Upper lobe of right lung (tissue), 1 donor: Measurements from ENCODE around the gene GRHPR. TPM values are rescaled to one million over a fixed set of nuclear protein-coding genes. Genes with fewer than 3 reads are reported as not detected.

ENCODE experiments used
- ATAC-seq: fragments of 200-7000 bp; cut with Tn5 transposase; one replicate; pipeline ENCODE4 v1.9.1; 2020; ENCODE audit warnings: mild to moderate bottlenecking, moderate library complexity
- DNase-seq: peaks from one replicate; pipeline ENCODE4 v3.0.0-alpha.2; 2020
- H3K27ac ChIP-seq: fragments of 200-600 bp; one replicate; pipeline ENCODE4 v1.8.0; 2022
- H3K27me3 ChIP-seq: fragments of 200-600 bp; one replicate; pipeline ENCODE4 v1.8.0; 2022; ENCODE audit warnings: mild to moderate bottlenecking
- H3K36me3 ChIP-seq: fragments of 200-600 bp; one replicate; pipeline ENCODE4 v1.8.0; 2022
- H3K4me1 ChIP-seq: fragments of 200-600 bp; one replicate; pipeline ENCODE4 v1.8.0; 2022
- H3K4me3 ChIP-seq: fragments of 200-600 bp; one replicate; pipeline ENCODE4 v1.8.0; 2022; ENCODE audit warnings: mild to moderate bottlenecking
- H3K9me3 ChIP-seq: fragments of 200-600 bp; one replicate; pipeline ENCODE4 v1.8.0; 2022
- intact Hi-C: fragments of 100-400 bp; cut with DNase I; formaldehyde crosslinking; loops from one replicate; pipeline ENCODE4 v1.11.0; 2022
- total RNA-seq: library from RNA; stranded (reverse); fragmentation: NEBNext Ultra II Directional; extraction: Animal tissue kit (Norgen Biotek cat#: 25700); gene quantifications from one replicate; pipeline ENCODE4 v1.2.1, GENCODE V29; 2021
- TF ChIP-seq, protein P1 (sequence below): fragments of 200-600 bp; IDR thresholded peaks from one replicate; pipeline ENCODE4 v1.8.0; 2022; ENCODE audit warnings: antibody characterized with exemption
- donor health status: DM: no; HTN: yes; CAD: no; lungs with severe emphysema.

The GRHPR gene
- total RNA-seq, 1 donor from 2014 or later: 65.0 TPM

DNA sequence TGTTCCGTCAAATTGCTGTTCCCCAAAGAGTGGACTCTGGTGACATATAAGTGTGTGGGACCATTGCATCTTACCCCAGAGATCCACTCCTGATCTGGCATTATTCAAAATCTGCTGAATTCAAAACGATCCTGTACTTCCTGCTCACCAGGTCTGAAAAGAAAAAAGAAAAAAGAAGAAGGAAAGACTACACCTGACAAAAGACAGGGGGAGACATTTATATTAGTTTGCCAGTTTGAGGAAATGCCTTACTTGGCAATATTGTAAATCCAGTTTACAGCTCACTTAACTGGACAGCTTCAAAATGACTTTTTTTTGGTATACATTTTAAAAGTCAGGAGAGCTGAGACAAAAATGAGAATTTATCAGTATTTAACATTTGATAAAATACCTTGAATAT lies 15.0 kb upstream of the GRHPR start:
- Histone ChIP-seq H3K4me1 (no peaks in the 10 kb centered on the region), H3K4me3 (no peak overlapping the region), H3K27ac (no peak overlapping the region), H3K27me3 (no peaks in the 10 kb centered on the region), H3K36me3 (no peaks in the 10 kb centered on the region), H3K9me3 (no peaks in the 10 kb centered on the region)
- DNase-seq (no peak), ATAC-seq (no peak)
- intact Hi-C loops: no loop called here
- TF ChIP-seq, protein P1, sequence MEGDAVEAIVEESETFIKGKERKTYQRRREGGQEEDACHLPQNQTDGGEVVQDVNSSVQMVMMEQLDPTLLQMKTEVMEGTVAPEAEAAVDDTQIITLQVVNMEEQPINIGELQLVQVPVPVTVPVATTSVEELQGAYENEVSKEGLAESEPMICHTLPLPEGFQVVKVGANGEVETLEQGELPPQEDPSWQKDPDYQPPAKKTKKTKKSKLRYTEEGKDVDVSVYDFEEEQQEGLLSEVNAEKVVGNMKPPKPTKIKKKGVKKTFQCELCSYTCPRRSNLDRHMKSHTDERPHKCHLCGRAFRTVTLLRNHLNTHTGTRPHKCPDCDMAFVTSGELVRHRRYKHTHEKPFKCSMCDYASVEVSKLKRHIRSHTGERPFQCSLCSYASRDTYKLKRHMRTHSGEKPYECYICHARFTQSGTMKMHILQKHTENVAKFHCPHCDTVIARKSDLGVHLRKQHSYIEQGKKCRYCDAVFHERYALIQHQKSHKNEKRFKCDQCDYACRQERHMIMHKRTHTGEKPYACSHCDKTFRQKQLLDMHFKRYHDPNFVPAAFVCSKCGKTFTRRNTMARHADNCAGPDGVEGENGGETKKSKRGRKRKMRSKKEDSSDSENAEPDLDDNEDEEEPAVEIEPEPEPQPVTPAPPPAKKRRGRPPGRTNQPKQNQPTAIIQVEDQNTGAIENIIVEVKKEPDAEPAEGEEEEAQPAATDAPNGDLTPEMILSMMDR: no peak

DNA sequence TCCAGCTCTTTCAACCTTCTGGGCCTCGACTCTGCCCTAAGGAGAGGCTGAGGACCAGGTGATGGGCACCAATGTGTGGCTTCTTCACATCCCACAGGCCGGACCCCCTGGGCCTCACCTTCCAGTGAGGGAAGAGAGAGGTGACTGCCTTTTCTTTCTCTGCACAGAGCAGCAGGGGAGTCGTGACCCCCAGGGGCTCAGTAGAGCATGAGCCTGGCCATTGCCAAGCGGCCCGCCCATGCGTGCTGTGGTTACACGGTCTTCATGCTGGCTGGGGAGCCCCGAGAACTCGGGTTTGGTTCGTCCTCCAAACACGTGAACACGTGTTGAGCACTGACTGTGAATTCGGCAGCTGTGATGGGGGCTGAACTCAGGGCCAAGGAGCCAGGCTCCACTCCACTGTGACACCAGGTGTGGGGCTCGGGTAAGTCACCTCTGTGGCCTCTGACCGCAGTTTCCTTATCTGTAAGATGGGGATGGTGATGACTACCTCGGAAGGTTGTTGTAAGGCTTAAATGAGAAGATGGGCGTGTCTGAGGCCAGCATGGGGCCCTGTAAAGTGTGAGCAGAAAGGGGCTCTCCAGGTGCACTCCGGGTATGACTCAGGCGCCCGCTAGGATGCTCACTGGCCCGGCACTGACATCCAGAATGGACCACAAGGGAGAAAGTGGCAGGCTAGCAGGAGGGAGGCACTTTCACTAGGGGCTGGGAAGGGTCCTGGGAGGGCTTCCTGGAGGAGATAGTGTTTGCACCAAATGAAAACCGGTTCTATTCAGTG lies 13.4 kb upstream of the GRHPR start:
- Histone ChIP-seq H3K36me3 (no peaks in the 10 kb centered on the region), H3K27ac (no peak overlapping the region), H3K9me3 (no peaks in the 10 kb centered on the region), H3K27me3 (no peaks in the 10 kb centered on the region), H3K4me1 (no peaks in the 10 kb centered on the region), H3K4me3 (no peak overlapping the region)
- DNase-seq (no peak), ATAC-seq (no peak)
- intact Hi-C loops: no loop called here
- TF ChIP-seq, protein P1: no peak

DNA sequence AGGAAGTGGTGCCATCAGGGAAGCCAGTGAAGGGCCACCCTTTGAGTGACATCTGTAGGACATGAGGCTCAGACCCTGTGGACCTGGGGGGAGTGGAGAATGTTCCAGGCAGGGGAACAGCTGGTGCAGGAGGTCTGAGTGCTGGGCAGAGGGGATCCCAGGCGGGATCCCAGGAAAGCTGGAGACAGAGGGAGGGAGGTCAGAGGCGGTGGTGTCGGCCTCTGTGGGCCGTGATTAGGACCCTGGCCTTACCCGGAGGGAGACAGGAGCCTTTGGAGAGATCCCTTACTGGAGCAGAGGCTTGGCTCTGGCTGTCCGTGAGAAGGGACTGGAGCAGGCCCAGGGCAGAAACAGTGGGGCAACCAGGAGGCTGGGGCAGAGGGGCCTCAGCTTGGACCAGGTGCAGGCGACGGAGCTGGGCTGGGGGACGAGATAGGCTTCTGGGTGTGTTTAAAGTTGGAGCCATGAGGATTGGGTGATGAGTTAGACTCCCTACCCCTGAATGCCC lies 12.1 kb upstream of the GRHPR start:
- Histone ChIP-seq H3K9me3 (no peaks in the 10 kb centered on the region), H3K4me1 (no peaks in the 10 kb centered on the region)
- DNase-seq: no peak

DNA sequence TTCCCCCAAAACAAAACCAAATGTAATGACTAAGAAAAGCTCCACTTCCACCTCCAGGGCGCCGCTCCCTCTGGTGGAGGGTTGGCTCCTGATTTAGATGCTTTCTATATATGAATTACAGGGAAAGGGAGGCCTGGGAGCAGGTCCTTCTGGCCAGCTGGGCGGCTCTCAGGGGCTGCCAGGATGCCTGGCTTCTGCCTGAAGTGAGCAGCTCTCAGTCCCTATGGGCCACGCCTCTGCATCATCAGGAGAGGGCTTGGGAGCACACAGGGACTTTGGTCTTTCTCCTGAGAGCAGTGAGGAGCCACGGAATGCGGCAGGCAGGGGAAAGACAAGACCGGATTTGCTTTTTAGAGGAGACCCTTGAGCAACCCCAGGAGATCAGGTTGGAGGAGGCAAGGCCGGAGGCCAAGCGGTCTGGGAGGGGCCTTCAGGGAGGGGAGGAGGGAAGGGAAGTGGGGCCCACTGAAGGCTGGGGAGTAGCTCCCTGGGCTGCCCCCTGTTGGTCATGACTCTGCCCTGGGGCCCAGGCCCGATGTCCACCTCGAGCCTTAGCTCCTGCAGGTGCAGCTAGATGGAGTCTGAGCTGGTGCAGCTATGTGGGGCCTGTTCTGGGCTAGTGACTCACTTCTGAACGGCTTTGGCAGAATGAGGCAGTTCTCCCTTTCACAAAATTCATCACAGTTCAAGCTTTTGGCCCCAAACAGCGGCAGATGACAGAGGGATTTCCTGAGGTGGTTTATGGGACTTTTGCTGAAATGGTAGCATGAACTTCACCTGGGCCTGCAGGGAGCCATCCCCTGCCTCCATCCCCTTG lies 11.3 kb upstream of the GRHPR start:
- no peaks in the 10 kb centered on the region for H3K9me3 ChIP-seq
- H3K27ac ChIP-seq: no peak overlapping the region
- TF ChIP-seq, protein P1: no peak
- H3K4me3 ChIP-seq: no peak overlapping the region
- H3K4me1 ChIP-seq: no peaks in the 10 kb centered on the region
- no peaks in the 10 kb centered on the region for H3K27me3 ChIP-seq
- intact Hi-C loops: no loop called here
- no peak for DNase-seq
- no peak for ATAC-seq
- H3K36me3 ChIP-seq: no peaks in the 10 kb centered on the region

More for the DNA sequence above, 12.1 kb upstream of the GRHPR start:
- no peak overlapping the region for H3K4me3 ChIP-seq
- no peaks in the 10 kb centered on the region for H3K27me3 ChIP-seq
- intact Hi-C loops: no loop called here
- TF ChIP-seq, protein P1: no peak
- no peaks in the 10 kb centered on the region for H3K36me3 ChIP-seq
- ATAC-seq: no peak
- no peak overlapping the region for H3K27ac ChIP-seq

DNA sequence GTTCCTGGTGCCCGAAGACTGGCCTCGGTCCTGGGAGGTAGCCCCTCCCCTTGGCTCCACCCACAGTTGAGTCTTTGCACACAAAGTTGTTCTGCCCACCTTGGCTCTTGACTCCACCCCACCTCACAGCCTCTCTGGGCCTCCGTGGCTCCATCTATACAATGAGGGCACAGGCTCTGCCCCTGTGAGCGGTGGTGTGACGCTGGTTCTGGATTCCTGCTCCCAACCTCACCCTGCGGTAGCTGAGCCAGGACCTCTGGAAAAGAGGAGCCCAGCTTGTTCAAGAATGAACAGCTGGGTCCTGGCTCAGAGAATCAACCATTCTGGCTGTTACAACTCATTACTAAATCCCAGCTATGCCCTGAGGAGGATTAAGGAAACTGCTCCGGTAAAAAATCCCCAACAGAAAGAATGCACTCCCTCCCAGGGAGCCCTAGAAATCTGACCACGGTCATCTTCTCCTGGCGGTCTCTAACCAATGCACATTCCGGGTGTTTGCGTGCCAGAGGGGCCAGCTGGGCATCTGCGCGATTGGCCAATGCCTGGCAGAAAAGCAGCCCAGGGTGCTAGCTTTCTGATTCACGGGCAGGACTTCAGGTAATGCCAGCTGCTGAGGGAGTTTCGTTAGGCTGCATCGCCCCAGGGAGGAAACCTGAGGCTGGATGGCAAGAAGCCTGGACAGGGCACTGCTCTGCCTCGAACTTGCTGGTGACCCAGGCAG lies 9.9 kb upstream of the GRHPR start:
- no peak for DNase-seq
- Histone ChIP-seq H3K36me3 (no peaks in the 10 kb centered on the region), H3K27me3 (no peaks in the 10 kb centered on the region), H3K4me1 (no peaks in the 10 kb centered on the region), H3K9me3 (no peaks in the 10 kb centered on the region), H3K4me3 (no peak overlapping the region), H3K27ac (no peak overlapping the region)
- intact Hi-C loops: no loop called here
- TF ChIP-seq, protein P1: no peak
- ATAC-seq: no peak
